Type B pancreatic cell (in vitro differentiated cells): Measurements from ENCODE around the gene PRAC2. TPM values are rescaled to one million over a fixed set of nuclear protein-coding genes. Genes with fewer than 3 reads are reported as not detected.
"Not testable (repeated sequence)": the region's sequence is repeated elsewhere in the genome, so short reads cannot be mapped to it uniquely, and the experiment has no call there.

ENCODE experiments used
- DNase-seq: peaks from one replicate; pipeline ENCODE4 v3.0.0; 2021; ENCODE audit warnings: mixed read lengths; ENCODE audit not compliant: unreplicated experiment; ENCODE audit errors: extremely low spot score
- H3K27ac Mint-ChIP-seq: 2 replicates; pipeline ENCODE4 v1.8.0; 2021; ENCODE audit warnings: mild to moderate bottlenecking, mixed read lengths
- H3K27me3 Mint-ChIP-seq: 2 replicates; pipeline ENCODE4 v1.8.0; 2021; ENCODE audit warnings: mixed read lengths
- H3K36me3 Mint-ChIP-seq: 2 replicates; pipeline ENCODE4 v1.8.0; 2021; ENCODE audit warnings: mixed read lengths
- H3K4me1 Mint-ChIP-seq: one replicate; pipeline ENCODE4 v1.8.0; 2021; ENCODE audit warnings: mixed read lengths; ENCODE audit not compliant: unreplicated experiment
- H3K4me3 Mint-ChIP-seq: 2 replicates; pipeline ENCODE4 v1.8.0; 2021; ENCODE audit warnings: mild to moderate bottlenecking, mixed read lengths
- H3K9me3 Mint-ChIP-seq: 2 replicates; pipeline ENCODE4 v1.8.0; 2021; ENCODE audit warnings: mixed read lengths
- total RNA-seq: library from RNA; stranded (reverse); gene quantifications from 2 replicates; pipeline ENCODE4 v1.2.1, GENCODE V29; 2021; ENCODE audit warnings: low replicate concordance
- TF ChIP-seq, protein P1 (sequence below): fragments of 200-600 bp; sonication (generic); conservative IDR thresholded peaks from 2 replicates; pipeline ENCODE4 v1.5.0; 2021; ENCODE audit warnings: antibody characterized with exemption, mild to moderate bottlenecking

The PRAC2 gene
- total RNA-seq, 1 donor from 2014 or later, result not detected

GRCh38 chr17:48711128-48711527, 11.9 kb upstream of the PRAC2 start:
- Mint-ChIP-seq H3K27me3 (peaks cover 94% of the 10 kb centered on the region), H3K9me3 (no peaks in the 10 kb centered on the region), H3K36me3 (no peaks in the 10 kb centered on the region), H3K27ac (no peak overlapping the region), H3K4me3 (no peak overlapping the region), H3K4me1 (no peaks in the 10 kb centered on the region)
- DNase-seq, result no peak
- TF ChIP-seq, protein P1, sequence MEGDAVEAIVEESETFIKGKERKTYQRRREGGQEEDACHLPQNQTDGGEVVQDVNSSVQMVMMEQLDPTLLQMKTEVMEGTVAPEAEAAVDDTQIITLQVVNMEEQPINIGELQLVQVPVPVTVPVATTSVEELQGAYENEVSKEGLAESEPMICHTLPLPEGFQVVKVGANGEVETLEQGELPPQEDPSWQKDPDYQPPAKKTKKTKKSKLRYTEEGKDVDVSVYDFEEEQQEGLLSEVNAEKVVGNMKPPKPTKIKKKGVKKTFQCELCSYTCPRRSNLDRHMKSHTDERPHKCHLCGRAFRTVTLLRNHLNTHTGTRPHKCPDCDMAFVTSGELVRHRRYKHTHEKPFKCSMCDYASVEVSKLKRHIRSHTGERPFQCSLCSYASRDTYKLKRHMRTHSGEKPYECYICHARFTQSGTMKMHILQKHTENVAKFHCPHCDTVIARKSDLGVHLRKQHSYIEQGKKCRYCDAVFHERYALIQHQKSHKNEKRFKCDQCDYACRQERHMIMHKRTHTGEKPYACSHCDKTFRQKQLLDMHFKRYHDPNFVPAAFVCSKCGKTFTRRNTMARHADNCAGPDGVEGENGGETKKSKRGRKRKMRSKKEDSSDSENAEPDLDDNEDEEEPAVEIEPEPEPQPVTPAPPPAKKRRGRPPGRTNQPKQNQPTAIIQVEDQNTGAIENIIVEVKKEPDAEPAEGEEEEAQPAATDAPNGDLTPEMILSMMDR, result no peak

DNA sequence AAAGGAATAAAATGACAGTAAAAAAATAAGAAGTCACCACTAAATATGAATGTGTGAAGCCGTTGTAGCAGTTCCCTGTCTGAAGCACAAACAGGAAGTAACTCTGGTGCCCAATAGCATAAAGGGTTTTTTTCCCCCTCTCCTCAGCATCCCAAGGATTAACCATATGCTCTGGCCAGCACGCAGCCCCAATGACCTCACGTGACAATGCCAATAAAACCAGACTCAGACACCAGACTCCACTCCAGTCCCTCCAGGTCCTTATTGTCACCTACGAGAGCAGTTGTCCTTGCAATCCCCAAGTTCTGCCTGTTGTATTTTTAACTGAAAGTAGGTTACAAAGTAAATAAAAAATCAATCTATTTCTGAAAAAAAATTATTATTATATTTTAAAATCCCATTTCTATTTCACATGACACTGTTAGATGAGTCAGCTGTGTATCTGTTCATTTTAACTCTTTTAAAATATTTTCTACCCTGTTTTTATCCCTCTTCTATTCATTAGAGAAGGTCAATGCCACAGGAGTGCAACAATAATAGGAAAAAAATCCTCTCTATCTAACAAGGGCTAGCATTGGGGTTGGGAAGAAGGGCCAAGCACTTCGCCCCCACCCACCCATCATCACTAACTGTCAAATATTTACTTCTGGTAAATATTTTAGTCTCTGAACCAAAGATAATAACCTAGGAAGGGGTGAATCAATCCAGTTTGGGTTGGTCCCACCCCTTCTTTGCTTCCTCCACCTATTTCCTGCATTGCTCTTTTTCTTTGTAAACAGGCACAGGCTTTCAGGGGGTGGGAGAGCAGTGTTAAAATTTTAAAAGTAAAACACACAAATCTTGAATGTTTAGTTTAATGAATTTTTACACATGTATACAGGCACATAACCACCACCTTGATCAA, 7.2 kb upstream of the PRAC2 start:
- H3K27me3 Mint-ChIP-seq, result peaks cover 94% of the 10 kb centered on the region
- peaks cover 9% of the 10 kb centered on the region for H3K4me1 Mint-ChIP-seq
- H3K4me3 Mint-ChIP-seq, result no peak overlapping the region
- TF ChIP-seq, protein P1, result no peak
- no peak overlapping the region for H3K27ac Mint-ChIP-seq
- H3K9me3 Mint-ChIP-seq, result no peaks in the 10 kb centered on the region
- no peaks in the 10 kb centered on the region for H3K36me3 Mint-ChIP-seq
- DNase-seq, result no peak

DNA sequence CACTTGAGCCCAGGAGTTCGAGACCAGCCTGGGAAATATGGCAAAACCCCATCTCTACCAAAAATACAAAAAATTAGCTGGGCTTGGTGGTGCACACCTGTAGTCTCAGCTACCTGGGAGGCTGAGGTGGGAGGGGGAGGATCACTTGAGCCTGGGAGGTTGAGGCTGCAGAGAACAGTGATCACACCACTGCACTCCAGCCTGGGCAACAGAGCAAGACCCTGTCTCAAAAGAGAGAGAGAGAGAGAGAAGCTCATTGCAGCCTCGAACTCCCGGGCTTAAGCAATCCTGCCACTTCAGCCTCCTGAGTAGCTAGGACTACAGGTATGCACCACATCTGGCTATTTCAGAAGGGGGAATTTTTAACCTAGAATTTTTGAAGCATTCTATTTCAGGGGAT, 6.4 kb upstream of the PRAC2 start:
- H3K27ac Mint-ChIP-seq, DNase-seq, H3K4me1 Mint-ChIP-seq, H3K36me3 Mint-ChIP-seq, H3K9me3 Mint-ChIP-seq, H3K4me3 Mint-ChIP-seq: not testable (repeated sequence)
- H3K27me3 Mint-ChIP-seq, result peaks cover 94% of the 10 kb centered on the region

GRCh38 chr17:48717367-48718226, 5.4 kb upstream of the PRAC2 start:
- no peak for DNase-seq
- Mint-ChIP-seq H3K9me3 (no peaks in the 10 kb centered on the region), H3K36me3 (no peaks in the 10 kb centered on the region), H3K27me3 (peaks cover 98% of the 10 kb centered on the region), H3K4me1 (peaks cover 9% of the 10 kb centered on the region), H3K27ac (peak overlapping the region; percentile 10), H3K4me3 (peak overlapping the region; percentile 13)
- TF ChIP-seq, protein P1, result no peak

DNA sequence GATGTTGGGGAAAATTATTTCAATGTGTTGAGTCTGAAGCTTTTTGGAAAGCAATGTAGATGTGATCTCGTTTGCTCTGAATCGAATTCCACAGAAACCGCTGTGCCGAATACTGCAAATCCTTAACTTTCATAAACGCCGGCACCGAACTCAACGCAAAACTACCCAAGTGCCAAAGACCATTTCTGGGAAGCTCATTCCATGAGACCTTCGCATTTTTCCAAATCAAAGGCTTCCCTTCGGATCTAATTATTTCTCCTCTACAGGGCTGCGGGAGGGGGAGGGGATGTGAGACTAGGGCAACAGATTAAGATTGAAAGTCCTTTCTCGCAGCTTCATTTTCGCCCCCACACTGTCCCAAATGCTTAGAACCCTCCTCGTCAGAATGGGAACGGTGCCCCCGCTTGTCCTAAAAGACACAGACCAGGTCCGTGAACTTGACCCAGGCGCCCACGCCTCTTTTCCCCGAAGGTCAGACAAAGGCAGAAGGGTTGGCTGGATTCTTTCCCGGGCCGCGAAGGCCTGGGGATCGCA, 4.7 kb upstream of the PRAC2 start:
- H3K27me3 Mint-ChIP-seq, result peaks cover 100% of the 10 kb centered on the region
- H3K4me3 Mint-ChIP-seq, result peak overlapping the region; percentile 64
- peaks cover 9% of the 10 kb centered on the region for H3K4me1 Mint-ChIP-seq
- DNase-seq, result no peak
- H3K27ac Mint-ChIP-seq, result no peak overlapping the region
- H3K36me3 Mint-ChIP-seq, result no peaks in the 10 kb centered on the region
- TF ChIP-seq, protein P1, result no peak
- no peaks in the 10 kb centered on the region for H3K9me3 Mint-ChIP-seq
